ENCODE data around the gene B3GAT1.

B3GAT1 gene

GRCh38 chr11:134382257-134382656 lies 29.8 kb downstream of the B3GAT1 start:
- no peak for DNase-seq
- H3K4me1 Mint-ChIP-seq (ENCODE audit: low read depth) = peaks cover 18% of the 10 kb centered on the region
- no peak overlapping the region for H3K27ac Mint-ChIP-seq
- no peak overlapping the region for H3K4me3 Mint-ChIP-seq
- H3K27me3 Mint-ChIP-seq = peaks cover 24% of the 10 kb centered on the region
- no peaks in the 10 kb centered on the region for H3K36me3 Mint-ChIP-seq (ENCODE audit: low read depth)
- no peaks in the 10 kb centered on the region for H3K9me3 Mint-ChIP-seq

- DNase-seq = no peak
- Mint-ChIP-seq H3K4me3 (no peak overlapping the region), H3K4me1 (ENCODE audit: low read depth) (peaks cover 3% of the 10 kb centered on the region), H3K27me3 (peaks cover 11% of the 10 kb centered on the region), H3K27ac (no peak overlapping the region), H3K36me3 (ENCODE audit: low read depth) (no peaks in the 10 kb centered on the region), H3K9me3 (no peaks in the 10 kb centered on the region)
Measured at GRCh38 chr11:134380785-134381184, 31.3 kb downstream of the B3GAT1 start.

GRCh38 chr11:134380229-134380628 lies 31.8 kb downstream of the B3GAT1 start:
- no peaks in the 10 kb centered on the region for H3K4me1 Mint-ChIP-seq (ENCODE audit: low read depth)
- H3K27me3 Mint-ChIP-seq = peaks cover 8% of the 10 kb centered on the region
- no peaks in the 10 kb centered on the region for H3K36me3 Mint-ChIP-seq (ENCODE audit: low read depth)
- DNase-seq = no peak
- H3K27ac Mint-ChIP-seq = no peak overlapping the region
- H3K9me3 Mint-ChIP-seq = no peaks in the 10 kb centered on the region
- no peak overlapping the region for H3K4me3 Mint-ChIP-seq

- no peak overlapping the region for H3K27ac Mint-ChIP-seq
- no peak overlapping the region for H3K4me3 Mint-ChIP-seq
- no peaks in the 10 kb centered on the region for H3K36me3 Mint-ChIP-seq (ENCODE audit: low read depth)
- no peaks in the 10 kb centered on the region for H3K4me1 Mint-ChIP-seq (ENCODE audit: low read depth)
- DNase-seq = no peak
- H3K27me3 Mint-ChIP-seq = no peaks in the 10 kb centered on the region
- H3K9me3 Mint-ChIP-seq = no peaks in the 10 kb centered on the region
Measured at GRCh38 chr11:134379241-134379640, 32.8 kb downstream of the B3GAT1 start.

- DNase-seq = no peak
- H3K27ac Mint-ChIP-seq = no peak overlapping the region
- no peaks in the 10 kb centered on the region for H3K4me1 Mint-ChIP-seq (ENCODE audit: low read depth)
- no peaks in the 10 kb centered on the region for H3K9me3 Mint-ChIP-seq
- H3K36me3 Mint-ChIP-seq (ENCODE audit: low read depth) = no peaks in the 10 kb centered on the region
- H3K4me3 Mint-ChIP-seq = no peak overlapping the region
- no peaks in the 10 kb centered on the region for H3K27me3 Mint-ChIP-seq
Measured at GRCh38 chr11:134377876-134378275, 34.2 kb downstream of the B3GAT1 start.

GRCh38 chr11:134376150-134376921 lies 35.7 kb downstream of the B3GAT1 start:
- Mint-ChIP-seq H3K9me3 (no peaks in the 10 kb centered on the region), H3K27me3 (no peaks in the 10 kb centered on the region), H3K27ac (no peak overlapping the region), H3K4me3 (no peak overlapping the region), H3K4me1 (ENCODE audit: low read depth) (no peaks in the 10 kb centered on the region), H3K36me3 (ENCODE audit: low read depth) (peaks cover 5% of the 10 kb centered on the region)
- DNase-seq = no peak

GRCh38 chr11:134374891-134375550 lies 37.0 kb downstream of the B3GAT1 start:
- Mint-ChIP-seq H3K27me3 (no peaks in the 10 kb centered on the region), H3K4me1 (ENCODE audit: low read depth) (no peaks in the 10 kb centered on the region), H3K27ac (no peak overlapping the region), H3K36me3 (ENCODE audit: low read depth) (peaks cover 13% of the 10 kb centered on the region), H3K4me3 (no peak overlapping the region), H3K9me3 (no peaks in the 10 kb centered on the region)
- no peak for DNase-seq

GRCh38 chr11:134374171-134374570 lies 37.9 kb downstream of the B3GAT1 start:
- no peaks in the 10 kb centered on the region for H3K9me3 Mint-ChIP-seq
- H3K4me3 Mint-ChIP-seq = no peak overlapping the region
- peaks cover 16% of the 10 kb centered on the region for H3K36me3 Mint-ChIP-seq (ENCODE audit: low read depth)
- H3K27me3 Mint-ChIP-seq = no peaks in the 10 kb centered on the region
- no peaks in the 10 kb centered on the region for H3K4me1 Mint-ChIP-seq (ENCODE audit: low read depth)
- no peak overlapping the region for H3K27ac Mint-ChIP-seq
- DNase-seq = no peak

GRCh38 chr11:134373591-134374052 lies 38.4 kb downstream of the B3GAT1 start:
- Mint-ChIP-seq H3K4me3 (no peak overlapping the region), H3K4me1 (ENCODE audit: low read depth) (no peaks in the 10 kb centered on the region), H3K27ac (no peak overlapping the region), H3K27me3 (no peaks in the 10 kb centered on the region), H3K36me3 (ENCODE audit: low read depth) (peaks cover 20% of the 10 kb centered on the region), H3K9me3 (no peaks in the 10 kb centered on the region)
- DNase-seq = no peak

- Mint-ChIP-seq H3K27ac (no peak overlapping the region), H3K27me3 (no peaks in the 10 kb centered on the region), H3K9me3 (no peaks in the 10 kb centered on the region), H3K4me3 (no peak overlapping the region), H3K36me3 (ENCODE audit: low read depth) (peaks cover 20% of the 10 kb centered on the region), H3K4me1 (ENCODE audit: low read depth) (no peaks in the 10 kb centered on the region)
- DNase-seq = no peak
Measured at GRCh38 chr11:134372961-134373360, 39.1 kb downstream of the B3GAT1 start.

- Mint-ChIP-seq H3K9me3 (no peaks in the 10 kb centered on the region), H3K4me1 (ENCODE audit: low read depth) (no peaks in the 10 kb centered on the region), H3K27me3 (no peaks in the 10 kb centered on the region), H3K27ac (no peak overlapping the region), H3K36me3 (ENCODE audit: low read depth) (peaks cover 20% of the 10 kb centered on the region), H3K4me3 (no peak overlapping the region)
- DNase-seq = no peak
Measured at GRCh38 chr11:134372536-134372935, 39.5 kb downstream of the B3GAT1 start.

- Mint-ChIP-seq H3K27ac (no peak overlapping the region), H3K27me3 (no peaks in the 10 kb centered on the region), H3K36me3 (ENCODE audit: low read depth) (peaks cover 20% of the 10 kb centered on the region), H3K9me3 (no peaks in the 10 kb centered on the region), H3K4me1 (ENCODE audit: low read depth) (no peaks in the 10 kb centered on the region), H3K4me3 (no peak overlapping the region)
- DNase-seq = no peak
Measured at GRCh38 chr11:134371436-134372185, 40.4 kb downstream of the B3GAT1 start.

- Mint-ChIP-seq H3K4me1 (ENCODE audit: low read depth) (no peaks in the 10 kb centered on the region), H3K27me3 (no peaks in the 10 kb centered on the region), H3K36me3 (ENCODE audit: low read depth) (peaks cover 20% of the 10 kb centered on the region), H3K4me3 (no peak overlapping the region), H3K9me3 (no peaks in the 10 kb centered on the region), H3K27ac (no peak overlapping the region)
- no peak for DNase-seq
Measured at GRCh38 chr11:134370526-134371435, 41.3 kb downstream of the B3GAT1 start.
